Measurements from ENCODE around the gene FBF1. TPM values are rescaled to one million over a fixed set of nuclear protein-coding genes. Genes with fewer than 3 reads are reported as not detected.
A peak's percentile ranks its signal among the peaks of the same experiment; 100 is the strongest.

FBF1 gene
- total and polyA plus RNA-seq, 12 donors, result 3.1 to 87.6 (median 17.4) TPM

DNA sequence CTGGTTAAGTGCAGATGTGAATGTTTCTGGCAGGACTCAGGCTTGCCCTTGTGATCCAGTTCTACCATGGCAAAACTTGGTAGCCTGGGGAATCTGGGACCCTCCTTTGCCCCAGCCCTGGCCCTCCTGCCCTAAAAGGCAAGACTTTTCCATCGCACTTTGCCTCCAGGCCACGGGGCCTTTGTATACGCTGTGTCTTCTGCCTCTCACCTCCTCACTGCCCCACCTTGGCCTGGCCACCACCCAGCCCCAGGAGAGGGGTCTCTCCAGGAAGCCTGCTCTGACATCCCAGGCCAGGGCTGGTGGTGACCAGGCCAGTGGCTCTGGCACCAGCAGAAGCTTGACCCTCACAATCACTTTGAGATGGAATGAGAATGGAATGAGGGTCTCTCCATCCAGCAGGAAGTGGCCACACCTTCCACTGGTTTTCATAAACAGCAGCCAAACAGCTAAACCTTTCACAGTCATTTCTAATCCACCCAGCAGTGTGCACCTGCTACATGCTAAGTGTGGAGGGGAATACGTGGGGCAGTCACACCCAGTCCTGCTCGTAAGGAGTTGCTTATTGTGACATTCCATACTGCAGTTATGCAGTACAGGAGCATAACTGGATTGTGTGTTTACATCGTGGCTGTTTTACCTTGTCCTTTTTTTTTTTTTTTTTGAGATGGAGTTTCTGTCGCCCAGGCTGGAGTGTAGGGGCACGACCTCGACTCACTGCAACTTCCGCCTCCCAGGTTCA is 34.5 kb downstream of the FBF1 start:
- peak overlapping the region in 2 of 5 donors; percentile 3 to 12 for H3K27ac ChIP-seq
- WGBS, 4 donors, result 82 to 89% (median 85%) methylated on average over 10 of the region's 10 CpGs

DNA sequence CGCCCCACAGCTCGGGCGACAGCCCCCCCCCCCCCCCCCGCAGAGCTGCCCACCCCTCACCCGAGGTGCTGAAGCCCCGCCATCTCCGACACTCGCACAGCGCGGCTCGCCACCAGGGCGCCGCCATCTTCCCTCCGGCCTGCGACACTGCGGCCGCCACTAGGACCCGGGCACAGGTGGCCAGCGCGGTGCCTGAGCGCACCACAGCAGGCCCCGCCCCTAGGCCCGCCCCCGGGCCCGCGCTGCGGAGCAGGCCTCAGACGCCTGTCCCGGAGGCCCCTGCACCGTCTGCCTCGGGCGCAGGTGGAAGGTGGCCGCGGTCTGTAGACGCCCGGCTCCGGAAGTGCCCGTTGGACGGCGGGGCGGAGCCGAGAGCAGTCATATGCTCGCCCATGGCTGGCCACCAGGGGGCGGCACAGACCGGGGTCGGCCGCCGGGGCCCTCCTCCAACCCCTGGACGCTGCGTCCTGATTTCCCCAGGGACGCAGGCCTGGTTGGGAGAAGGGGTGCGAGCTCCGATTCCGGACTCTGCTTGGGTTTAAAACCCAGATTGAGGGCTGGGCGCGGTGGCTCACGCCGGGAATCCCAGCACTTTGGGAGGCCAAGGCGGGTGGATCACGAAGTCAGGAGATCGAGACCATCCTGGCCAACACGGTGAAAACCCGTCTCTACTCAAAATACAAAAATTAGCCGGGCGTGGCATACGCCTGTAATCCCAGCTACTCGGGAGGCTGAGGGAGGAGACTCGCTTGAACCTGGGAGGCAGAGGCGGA is 35.9 kb downstream of the FBF1 start, which contains the start of gene MRPL38:
Gene MRPL38 (minus strand): TSS at position 136 of the 773 bp plus-strand sequence. CDS start 9 bp downstream, at position 127.
- Histone ChIP-seq H3K27me3 (no peaks in the 10 kb centered on the region), H3K4me1 (replicated peaks in 1 of 2) (peaks cover 11 to 12% of the 10 kb centered on the region in 2 donors), H3K36me3 (replicated peaks in 1 of 2) (peaks cover 0 to 32% of the 10 kb centered on the region in 2 donors), H3K27ac (peak within 1 kb of the TSS; percentile 72 to 93 (median 83)), H3K9me3 (replicated peaks in 1 of 3) (no peaks in the 10 kb centered on the region), H3K4me3 (peak within 1 kb of the TSS in 3 of 4 donors; percentile 48 to 93 (median 88))
- DNase-seq, result peak; percentile 94 to 97 (median 95)
- peak; percentile 7 to 88 for TF ChIP-seq POLR2A (IDR thresholded peaks at IDR 0.05)
- TF ChIP-seq, protein P1, sequence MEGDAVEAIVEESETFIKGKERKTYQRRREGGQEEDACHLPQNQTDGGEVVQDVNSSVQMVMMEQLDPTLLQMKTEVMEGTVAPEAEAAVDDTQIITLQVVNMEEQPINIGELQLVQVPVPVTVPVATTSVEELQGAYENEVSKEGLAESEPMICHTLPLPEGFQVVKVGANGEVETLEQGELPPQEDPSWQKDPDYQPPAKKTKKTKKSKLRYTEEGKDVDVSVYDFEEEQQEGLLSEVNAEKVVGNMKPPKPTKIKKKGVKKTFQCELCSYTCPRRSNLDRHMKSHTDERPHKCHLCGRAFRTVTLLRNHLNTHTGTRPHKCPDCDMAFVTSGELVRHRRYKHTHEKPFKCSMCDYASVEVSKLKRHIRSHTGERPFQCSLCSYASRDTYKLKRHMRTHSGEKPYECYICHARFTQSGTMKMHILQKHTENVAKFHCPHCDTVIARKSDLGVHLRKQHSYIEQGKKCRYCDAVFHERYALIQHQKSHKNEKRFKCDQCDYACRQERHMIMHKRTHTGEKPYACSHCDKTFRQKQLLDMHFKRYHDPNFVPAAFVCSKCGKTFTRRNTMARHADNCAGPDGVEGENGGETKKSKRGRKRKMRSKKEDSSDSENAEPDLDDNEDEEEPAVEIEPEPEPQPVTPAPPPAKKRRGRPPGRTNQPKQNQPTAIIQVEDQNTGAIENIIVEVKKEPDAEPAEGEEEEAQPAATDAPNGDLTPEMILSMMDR (IDR thresholded peaks at IDR 0.05), result peak; percentile 97 to 100 (median 99)
- WGBS, 4 donors, result 1 to 7% (median 4%) methylated on average over 15 to 64 of the region's 69 CpGs
- intact Hi-C loops (cut with DNase I), result loop anchor here in 1 of 2 donors (5.0 kb wide), 1 partner anchor 97 kb away; the partner anchor contains the start of gene CDK3

More for the DNA sequence above, 34.5 kb downstream of the FBF1 start:
- peaks cover 0 to 19% of the 10 kb centered on the region in 2 donors for H3K36me3 ChIP-seq (replicated peaks in 1 of 2)
- H3K4me1 ChIP-seq (replicated peaks in 1 of 2), result peaks cover 11 to 12% of the 10 kb centered on the region in 2 donors
- intact Hi-C loops (cut with DNase I), result loop anchor here (2.0 to 5.0 kb wide), 2 partner anchors 96 to 98 kb away; partner anchors contain the start of gene CDK3 (in 1 of the 2)
- no peak for TF ChIP-seq POLR2A (IDR thresholded peaks at IDR 0.05)
- H3K9me3 ChIP-seq (replicated peaks in 1 of 3), result no peaks in the 10 kb centered on the region
- H3K27me3 ChIP-seq, result no peaks in the 10 kb centered on the region
- peak in 1 of 7 donors; percentile 20 for DNase-seq
- H3K4me3 ChIP-seq, result no peak overlapping the region

DNA sequence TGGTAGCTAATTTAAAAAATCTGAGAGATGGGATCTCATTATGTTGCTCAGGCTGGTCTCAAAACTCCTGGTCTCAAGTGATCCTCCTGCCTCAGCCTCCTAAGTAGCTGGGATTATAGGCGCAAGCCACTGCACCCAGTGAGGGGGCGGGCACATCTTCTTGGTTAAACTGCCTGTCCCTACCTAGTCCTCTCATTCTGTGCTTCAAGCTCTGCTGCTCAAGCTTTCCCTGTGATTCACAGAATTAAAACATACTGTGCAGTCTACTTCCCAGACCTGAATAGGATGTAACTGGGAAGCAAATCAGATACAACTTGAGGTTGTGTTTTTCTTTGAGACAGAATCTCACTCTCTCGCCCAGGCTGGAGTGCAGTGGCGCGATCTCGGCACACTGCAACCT is 38.4 kb downstream of the FBF1 start:
- TF ChIP-seq POLR2A (IDR thresholded peaks at IDR 0.05), result no peak
- TF ChIP-seq, protein P1 (IDR thresholded peaks at IDR 0.05), result no peak
- no peak for DNase-seq
- peaks cover 11 to 12% of the 10 kb centered on the region in 2 donors for H3K4me1 ChIP-seq (replicated peaks in 1 of 2)
- no peaks in the 10 kb centered on the region for H3K27me3 ChIP-seq
- WGBS, 4 donors, result 88 to 94% (median 92%) methylated on average over 2 to 6 of the region's 6 CpGs
- peaks cover 0 to 50% of the 10 kb centered on the region in 2 donors for H3K36me3 ChIP-seq (replicated peaks in 1 of 2)
- no peak overlapping the region for H3K27ac ChIP-seq
- intact Hi-C loops (cut with DNase I), result no loop called here
- no peak overlapping the region for H3K4me3 ChIP-seq
- no peaks in the 10 kb centered on the region for H3K9me3 ChIP-seq (replicated peaks in 1 of 3)

DNA sequence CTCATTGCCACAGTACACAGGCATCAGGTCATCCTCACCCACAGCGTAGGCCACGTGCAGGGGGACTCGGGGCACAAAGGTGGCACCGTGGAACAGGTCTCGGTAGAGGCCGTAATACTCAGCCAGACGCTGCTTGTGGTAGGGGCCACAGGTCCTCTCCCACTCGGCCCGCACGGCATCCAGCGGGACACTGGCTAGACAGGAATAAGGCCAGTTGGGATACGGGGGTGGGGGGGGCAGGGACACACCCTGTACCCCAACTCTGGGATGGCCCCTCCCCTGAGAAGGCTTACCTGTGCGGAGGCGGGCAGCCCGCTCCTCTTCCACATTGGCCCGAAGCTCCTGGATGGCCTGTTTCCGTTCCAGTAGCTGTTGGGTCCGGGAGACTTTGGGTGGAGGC is 39.1 kb downstream of the FBF1 start:
- H3K27me3 ChIP-seq, result no peaks in the 10 kb centered on the region
- no peaks in the 10 kb centered on the region for H3K9me3 ChIP-seq (replicated peaks in 1 of 3)
- TF ChIP-seq, protein P1 (IDR thresholded peaks at IDR 0.05), result no peak
- no peak for TF ChIP-seq POLR2A (IDR thresholded peaks at IDR 0.05)
- intact Hi-C loops (cut with DNase I), result no loop called here
- H3K27ac ChIP-seq, result no peak overlapping the region
- 89 to 93% (median 90%) methylated on average over 12 to 18 of the region's 18 CpGs for WGBS, 4 donors
- H3K36me3 ChIP-seq (replicated peaks in 1 of 2), result peaks cover 0 to 50% of the 10 kb centered on the region in 2 donors
- peak in 1 of 7 donors; percentile 15 for DNase-seq
- no peak overlapping the region for H3K4me3 ChIP-seq
- H3K4me1 ChIP-seq (replicated peaks in 1 of 2), result peaks cover 16% of the 10 kb centered on the region in 2 donors

Data from adrenal gland (tissue), 12 donors.